Brain pericyte (primary cell): ENCODE results near the gene SLC39A7.

Experiments
- DNase-seq: peaks from one replicate; pipeline ENCODE4 v3.0.0-alpha.2; 2012; ENCODE audit warnings: low read depth, low spot score

SLC39A7 gene

GRCh38 chr6:33190504-33191107, 10.1 kb upstream of the SLC39A7 start:
- DNase-seq = no peak

- no peak for DNase-seq
Observed at GRCh38 chr6:33191383-33192104, 9.1 kb upstream of the SLC39A7 start.

GRCh38 chr6:33192105-33192646, 8.5 kb upstream of the SLC39A7 start, which contains the start of gene COL11A2:
Gene COL11A2, minus strand, starts transcription at chr6:33192467. Its CDS starts 227 bp downstream, at chr6:33192240.
- no peak for DNase-seq

- no peak for DNase-seq
Observed at GRCh38 chr6:33192671-33193602, 7.7 kb upstream of the SLC39A7 start.

- DNase-seq = no peak
Observed at GRCh38 chr6:33193619-33194018, 7.0 kb upstream of the SLC39A7 start.

- DNase-seq = no peak
Observed at GRCh38 chr6:33194431-33194979, 6.2 kb upstream of the SLC39A7 start.

GRCh38 chr6:33195304-33196165, 5.1 kb upstream of the SLC39A7 start:
- no peak for DNase-seq

GRCh38 chr6:33197431-33198048, 3.1 kb upstream of the SLC39A7 start:
- no peak for DNase-seq

- DNase-seq = no peak
Observed at GRCh38 chr6:33198159-33198852, 2.4 kb upstream of the SLC39A7 start.

GRCh38 chr6:33198853-33199436, 1.7 kb upstream of the SLC39A7 start:
- DNase-seq = no peak

- DNase-seq = no peak
Observed at GRCh38 chr6:33199687-33200218, 914 bp upstream of the SLC39A7 start.

- no peak for DNase-seq
Observed at GRCh38 chr6:33201147-33201545, 479 bp downstream of the SLC39A7 start.

- no peak for DNase-seq
Observed at GRCh38 chr6:33201935-33202334, 1.3 kb downstream of the SLC39A7 start.

GRCh38 chr6:33202799-33203198, 2.1 kb downstream of the SLC39A7 start:
- no peak for DNase-seq

- DNase-seq = no peak
Observed at GRCh38 chr6:33203443-33204164, 2.9 kb downstream of the SLC39A7 start.

GRCh38 chr6:33204165-33204414, 3.4 kb downstream of the SLC39A7 start:
- no peak for DNase-seq

GRCh38 chr6:33204415-33205190, 3.9 kb downstream of the SLC39A7 start, which contains the start of gene HSD17B8:
Gene HSD17B8, plus strand, starts transcription at chr6:33204655. Its CDS starts 14 bp downstream, at chr6:33204669.
- peak; percentile 72 for DNase-seq
